Adrenal gland (tissue), 5 donors: Measurements from ENCODE around the gene SLC9A9.

Experiments used
- CTCF ChIP-seq, 6 experiments: fragments of 450-650 bp in 4 of 6; fragments of 200-600 bp in 2 of 6; sonication (generic) in 1 of 6; IDR thresholded peaks; 1 replicate in 5 of 6; 2 replicates in 1 of 6; pipeline versions ENCODE4 v1.5.1 to v1.8.0; 2016 to 2021; ENCODE audit warnings: antibody characterized with exemption in 6 of 6, mild to moderate bottlenecking in 2 of 6, moderate library complexity in 1 of 6
- POLR2A ChIP-seq, 2 donors: fragments of 450-650 bp; IDR thresholded peaks; one replicate each; pipeline ENCODE4 v1.6.1; 2017; ENCODE audit warnings: antibody characterized with exemption in 2 of 2, mild to moderate bottlenecking in 2 of 2, moderate library complexity in 1 of 2
- donor health status: DM: no; HTN: no; CAD: no.

GRCh38 chr3:143603774-143604173, 244.5 kb downstream of the SLC9A9 start:
- no peak for TF ChIP-seq CTCF (IDR thresholded peaks at IDR 0.05)
- TF ChIP-seq POLR2A (IDR thresholded peaks at IDR 0.05), result no peak
